SH-SY5Y (cell line): ENCODE results near the gene KCNQ1OT1.

Experiments used
- GATA2 ChIP-seq: IDR thresholded peaks from 2 replicates; pipeline ENCODE4 v1.6.1; 2011; ENCODE audit warnings: mild to moderate bottlenecking, low read depth, low read length
- GATA3 ChIP-seq: IDR thresholded peaks from 2 replicates; pipeline ENCODE4 v1.6.1; 2011; ENCODE audit warnings: low read depth, mild to moderate bottlenecking, low read length, moderate library complexity

The KCNQ1OT1 gene

DNA sequence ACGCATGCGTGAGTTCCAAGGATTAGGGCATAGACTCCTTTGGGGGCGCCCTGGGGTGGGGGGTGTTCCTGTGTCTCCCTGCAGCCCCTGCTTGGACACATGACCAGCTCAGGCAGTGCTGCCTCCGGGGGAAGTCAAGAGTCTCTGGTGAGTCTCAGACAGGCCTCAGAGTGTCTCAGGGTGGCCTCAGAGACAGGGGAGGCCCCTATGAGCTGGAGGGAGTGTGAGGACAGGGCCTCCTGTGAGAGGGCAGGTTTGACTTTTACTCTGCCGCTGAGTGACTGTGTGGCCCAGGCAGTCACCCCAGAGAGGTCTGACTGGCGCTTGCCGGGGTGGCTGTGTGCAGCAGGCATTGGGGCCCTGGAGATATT lies 41.2 kb upstream of the KCNQ1OT1 start:
- TF ChIP-seq GATA2 (no peak), GATA3 (no peak)

DNA sequence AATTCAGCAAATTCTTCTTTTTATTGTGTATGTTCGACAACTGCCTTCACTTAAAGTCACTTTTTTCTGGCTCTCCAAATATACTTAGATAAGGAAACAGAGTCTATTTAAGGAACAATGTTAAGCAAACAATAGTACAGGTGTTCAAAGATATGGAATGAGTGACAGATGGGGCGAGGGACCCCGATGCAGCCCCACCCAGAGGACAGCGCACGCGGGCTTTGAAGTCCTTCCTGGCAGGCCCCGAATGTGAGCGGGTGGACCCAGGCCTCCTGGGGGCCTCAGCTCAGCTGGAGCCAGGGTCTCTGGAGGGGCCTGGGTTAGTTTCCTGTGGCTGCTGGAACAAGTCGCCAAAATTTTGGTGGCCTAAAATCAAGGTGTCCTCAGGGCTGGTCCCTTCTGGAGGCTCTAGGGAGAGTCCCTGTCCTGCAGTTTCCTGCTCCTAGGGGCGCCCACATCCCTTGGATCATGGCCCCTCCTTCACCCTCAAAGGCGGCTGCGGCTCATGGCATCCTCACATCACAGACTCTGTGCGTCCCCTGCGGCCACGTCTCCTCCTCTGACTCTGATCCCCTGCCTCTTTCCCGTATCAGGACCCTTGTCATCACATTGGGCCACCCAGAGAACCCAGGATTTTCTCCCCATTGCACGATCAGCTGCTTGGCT lies 40.6 kb upstream of the KCNQ1OT1 start:
- TF ChIP-seq GATA2 (no peak), GATA3 (no peak)

DNA sequence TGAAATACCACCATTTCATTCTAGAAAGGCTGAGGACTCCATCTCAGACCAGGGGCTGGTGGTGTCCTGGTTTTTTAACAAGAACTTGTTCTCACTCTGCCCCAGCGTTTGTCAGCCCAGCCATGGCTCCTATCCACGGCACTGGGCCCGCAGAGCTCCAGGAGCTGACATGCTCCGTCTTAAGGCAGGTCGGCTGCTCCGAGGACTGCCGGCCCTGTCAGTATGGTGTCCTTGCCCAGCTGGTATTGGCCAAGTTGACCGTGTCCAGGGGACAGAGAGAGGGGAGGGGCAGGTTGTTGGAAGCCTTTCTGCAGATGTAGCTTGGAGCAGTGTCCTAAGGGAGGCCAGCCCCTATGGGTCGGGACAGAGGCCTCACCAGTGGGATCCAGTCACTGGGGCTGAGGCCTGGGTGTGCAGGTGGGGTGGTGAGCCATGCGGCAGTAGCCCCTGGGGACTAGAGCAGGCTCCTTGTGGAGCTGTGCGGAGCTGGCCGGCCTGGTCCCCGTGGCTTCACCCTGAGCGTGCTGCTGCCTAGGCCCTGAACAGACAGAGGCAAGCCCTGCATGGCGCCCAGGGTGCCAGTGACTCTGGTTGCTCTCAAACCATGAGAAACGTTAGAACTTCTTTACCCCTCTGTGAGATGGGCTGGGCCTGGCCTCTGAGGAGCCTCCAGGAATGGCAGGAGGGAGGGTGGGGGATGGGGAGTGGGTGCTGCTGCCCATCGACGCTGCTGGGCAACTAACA lies 39.9 kb upstream of the KCNQ1OT1 start:
- TF ChIP-seq GATA3 (no peak), GATA2 (no peak)

DNA sequence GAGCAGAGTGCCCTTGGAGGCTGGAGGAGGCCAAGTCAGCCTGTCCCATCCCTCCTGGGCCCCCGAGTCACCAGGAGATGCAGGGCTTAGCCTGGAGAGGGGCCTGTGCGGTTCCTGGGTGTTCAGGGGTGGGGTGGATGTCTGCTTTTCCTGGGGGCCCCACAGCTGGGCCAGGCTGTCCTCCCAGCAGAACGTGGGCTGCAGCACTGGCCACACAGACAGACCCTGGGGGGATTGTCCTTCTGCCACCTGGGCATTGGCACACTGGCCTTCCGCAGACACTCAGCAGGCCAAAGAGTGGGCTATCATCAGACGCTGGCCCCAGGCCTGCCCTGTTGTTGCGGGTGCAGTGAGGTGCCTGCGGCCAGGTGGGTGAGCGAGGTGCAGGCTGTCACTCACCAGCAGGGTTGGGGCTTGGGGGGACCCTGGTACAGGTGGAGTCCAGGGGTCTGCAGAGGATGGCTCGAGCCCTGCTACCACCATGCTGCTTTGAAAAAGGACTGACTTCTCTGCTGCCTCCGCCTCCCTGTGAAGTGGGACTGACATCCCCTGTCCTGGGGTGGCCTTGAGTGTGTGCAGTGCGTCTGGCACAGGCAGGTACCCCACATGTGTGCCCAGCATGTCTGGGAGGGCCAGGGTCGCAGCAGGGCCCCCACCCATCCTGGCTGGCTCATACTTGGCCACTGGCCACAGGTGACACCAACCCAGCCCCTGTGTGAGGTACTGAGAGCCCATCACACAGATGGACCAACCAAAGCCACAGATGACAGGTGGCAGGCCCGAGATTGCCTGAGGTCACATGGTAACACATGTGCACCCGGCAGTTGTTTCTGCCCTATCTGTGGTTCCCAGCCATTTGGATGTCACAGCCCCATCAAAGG lies 39.0 kb upstream of the KCNQ1OT1 start:
- TF ChIP-seq GATA3 = no peak
- no peak for TF ChIP-seq GATA2

DNA sequence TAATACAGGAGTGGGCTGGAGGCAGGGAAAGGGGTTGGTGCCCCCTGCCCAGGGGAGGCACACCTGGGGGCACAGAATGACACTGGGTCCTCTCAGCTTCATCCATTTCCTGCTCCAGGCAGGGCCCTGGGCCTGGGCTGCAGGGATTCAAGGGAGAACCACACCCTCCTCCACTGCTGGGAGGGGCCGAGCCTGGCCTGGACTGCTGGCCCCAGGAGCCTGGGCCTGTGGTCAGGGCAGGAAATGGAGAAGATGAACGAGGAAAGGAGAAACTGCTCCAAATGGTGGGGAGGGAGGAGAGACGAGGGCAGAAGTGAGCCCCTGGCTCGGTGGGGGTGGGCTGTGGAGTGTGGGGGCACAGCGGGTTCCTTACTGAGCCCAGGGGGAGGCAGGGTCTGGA lies 38.1 kb upstream of the KCNQ1OT1 start:
- TF ChIP-seq GATA3 = no peak
- no peak for TF ChIP-seq GATA2

DNA sequence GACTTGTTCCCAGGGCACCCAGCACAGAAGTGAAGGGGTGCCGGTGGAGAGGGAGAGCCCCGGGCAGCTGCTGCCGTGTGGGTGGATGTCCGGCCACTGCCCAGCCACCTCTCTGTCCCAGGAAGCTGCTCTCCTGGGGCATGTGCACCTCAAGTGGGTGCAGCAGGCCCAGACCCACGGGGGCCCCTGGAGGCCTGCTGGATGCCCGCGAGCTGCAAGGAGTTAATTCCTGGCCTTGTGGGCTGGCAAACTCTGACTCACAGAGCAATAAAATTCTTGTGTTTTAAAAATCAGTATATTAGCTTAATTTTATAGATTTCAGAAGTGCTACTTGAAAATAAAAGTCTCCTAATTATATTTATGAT lies 37.4 kb upstream of the KCNQ1OT1 start:
- TF ChIP-seq GATA2 (no peak), GATA3 (no peak)

DNA sequence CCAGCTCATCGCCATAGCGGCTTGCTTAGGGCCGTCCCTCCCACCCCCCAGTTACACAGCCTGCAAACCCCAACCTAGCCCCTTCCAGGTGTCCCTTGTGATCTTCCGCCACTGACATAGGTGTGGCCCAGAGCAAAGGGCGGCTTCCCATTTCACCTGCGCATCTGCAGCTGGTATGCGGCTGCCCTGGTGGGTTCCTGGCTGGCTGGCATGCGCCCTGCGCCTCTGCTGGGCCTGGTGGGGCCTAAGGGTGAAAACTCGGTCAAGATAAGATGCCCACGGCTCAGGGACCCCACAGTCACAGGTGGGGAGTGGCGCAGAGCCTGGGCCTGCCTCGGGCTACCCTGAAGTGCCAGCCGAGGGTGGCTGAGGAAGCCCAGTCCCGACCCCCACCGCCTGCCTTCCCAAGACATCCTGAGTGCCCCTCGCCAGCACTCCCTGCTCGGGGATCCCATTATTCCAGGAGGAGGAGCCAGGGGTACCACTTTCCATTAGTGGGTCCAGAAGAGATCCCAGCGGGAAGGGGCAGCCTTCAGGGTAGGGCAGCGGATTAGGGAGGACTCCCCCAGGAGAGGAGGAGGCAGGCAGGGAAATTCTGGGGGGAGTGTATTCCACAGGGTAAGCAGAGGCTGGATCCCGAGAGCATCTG lies 36.9 kb upstream of the KCNQ1OT1 start:
- TF ChIP-seq GATA3 (no peak), GATA2 (no peak)

DNA sequence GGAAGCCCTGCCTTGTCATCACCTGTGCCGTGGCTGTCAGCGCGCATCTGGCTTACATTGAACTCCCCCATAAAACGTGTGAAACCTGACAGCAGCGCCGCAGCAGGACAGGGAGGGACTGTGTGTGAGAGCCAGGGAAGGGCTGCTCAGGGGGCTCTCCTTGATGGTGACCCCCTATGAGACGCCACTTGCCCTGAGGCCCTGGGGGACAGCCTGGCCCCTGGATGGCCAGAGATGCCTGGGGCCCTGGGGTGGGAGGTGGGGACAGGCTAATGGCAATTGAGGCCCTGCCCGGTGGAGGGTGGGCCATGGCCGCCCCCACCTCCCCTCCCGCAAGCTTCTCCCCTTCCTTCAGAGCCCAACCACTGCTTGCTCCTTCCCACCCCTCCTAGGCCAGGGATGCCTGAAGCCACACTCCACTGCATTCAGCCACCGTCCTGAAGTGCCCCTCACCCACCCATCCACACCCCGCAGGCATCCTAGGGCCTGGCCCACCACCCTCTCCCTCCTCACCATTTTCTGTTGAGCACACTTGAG lies 35.3 kb upstream of the KCNQ1OT1 start:
- no peak for TF ChIP-seq GATA2
- no peak for TF ChIP-seq GATA3

DNA sequence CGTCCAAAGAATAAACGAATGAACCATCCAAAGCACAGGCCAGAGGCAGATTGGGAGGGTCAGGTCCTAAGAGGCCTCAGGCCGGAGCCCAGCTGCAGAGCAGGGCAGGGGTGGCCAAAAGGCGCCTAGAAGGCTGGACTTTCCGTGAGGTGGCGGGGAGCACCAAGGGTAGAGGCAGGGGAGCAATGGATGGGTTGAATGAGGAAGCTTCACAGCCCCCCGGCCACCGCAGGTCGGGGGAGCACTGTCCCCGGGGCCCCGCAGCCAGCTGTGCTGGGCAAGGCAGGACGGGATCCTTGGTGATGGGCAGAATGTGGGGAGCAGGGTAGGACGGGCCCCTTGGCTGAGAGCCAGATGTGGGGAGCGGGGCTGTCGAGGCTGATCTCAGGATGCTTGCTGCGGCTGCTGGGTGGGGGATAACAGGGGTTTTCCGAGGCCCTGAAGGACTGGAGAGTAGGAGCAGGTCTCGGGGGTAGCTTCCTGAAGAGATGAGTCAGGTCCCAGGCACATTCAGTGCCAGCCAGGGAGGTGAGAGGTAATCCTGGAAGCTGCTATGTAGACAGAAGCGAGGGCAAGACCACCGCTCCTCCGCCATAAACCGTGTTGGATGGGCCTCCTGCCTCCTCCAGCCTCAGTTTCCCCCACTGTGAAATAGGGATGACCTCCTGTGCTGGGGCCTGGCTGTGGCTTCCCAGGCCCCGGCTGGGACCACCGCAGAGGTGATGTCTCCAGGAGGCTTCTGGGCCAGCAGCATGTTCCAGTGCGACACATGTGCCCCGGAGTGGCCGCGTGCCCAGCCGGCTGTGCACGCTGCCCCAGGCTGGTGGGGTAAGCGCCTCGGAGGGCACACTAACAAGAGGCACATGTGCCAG lies 34.6 kb upstream of the KCNQ1OT1 start:
- TF ChIP-seq GATA2 (no peak), GATA3 (no peak)

DNA sequence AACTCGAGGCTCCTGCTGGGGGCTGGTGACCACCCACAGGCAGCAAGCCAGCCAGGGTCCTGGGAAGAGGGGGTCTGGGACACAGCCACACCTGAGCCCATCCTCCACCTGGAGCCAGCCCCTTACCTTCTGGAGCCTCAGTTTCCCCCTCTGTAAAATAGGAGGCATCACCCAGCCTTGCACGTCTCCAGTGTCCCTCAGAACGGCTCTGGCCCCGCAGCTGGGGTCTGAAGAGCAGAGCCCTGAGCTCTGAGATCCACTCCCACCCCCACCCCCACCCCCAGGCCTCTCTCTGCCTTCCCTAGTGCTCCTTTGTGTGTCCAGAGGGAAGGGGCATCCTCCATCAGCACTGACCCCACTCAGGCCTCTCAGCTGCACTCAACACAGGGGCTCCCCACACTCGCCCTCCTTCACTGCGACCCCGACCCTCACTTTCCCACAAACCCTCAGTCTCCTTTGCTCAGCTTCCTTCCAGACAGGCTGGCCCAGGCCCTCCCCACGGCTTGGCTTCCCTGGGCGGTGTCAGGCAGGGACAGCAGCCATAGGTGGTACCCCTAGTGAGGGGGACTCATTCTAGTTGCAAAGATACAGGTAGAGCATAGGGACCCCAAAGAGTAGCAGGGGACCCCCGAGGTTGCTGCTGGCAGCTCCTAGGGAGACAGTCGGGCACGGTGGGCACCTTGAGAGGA lies 33.3 kb upstream of the KCNQ1OT1 start:
- TF ChIP-seq GATA3 = no peak
- TF ChIP-seq GATA2 = no peak

DNA sequence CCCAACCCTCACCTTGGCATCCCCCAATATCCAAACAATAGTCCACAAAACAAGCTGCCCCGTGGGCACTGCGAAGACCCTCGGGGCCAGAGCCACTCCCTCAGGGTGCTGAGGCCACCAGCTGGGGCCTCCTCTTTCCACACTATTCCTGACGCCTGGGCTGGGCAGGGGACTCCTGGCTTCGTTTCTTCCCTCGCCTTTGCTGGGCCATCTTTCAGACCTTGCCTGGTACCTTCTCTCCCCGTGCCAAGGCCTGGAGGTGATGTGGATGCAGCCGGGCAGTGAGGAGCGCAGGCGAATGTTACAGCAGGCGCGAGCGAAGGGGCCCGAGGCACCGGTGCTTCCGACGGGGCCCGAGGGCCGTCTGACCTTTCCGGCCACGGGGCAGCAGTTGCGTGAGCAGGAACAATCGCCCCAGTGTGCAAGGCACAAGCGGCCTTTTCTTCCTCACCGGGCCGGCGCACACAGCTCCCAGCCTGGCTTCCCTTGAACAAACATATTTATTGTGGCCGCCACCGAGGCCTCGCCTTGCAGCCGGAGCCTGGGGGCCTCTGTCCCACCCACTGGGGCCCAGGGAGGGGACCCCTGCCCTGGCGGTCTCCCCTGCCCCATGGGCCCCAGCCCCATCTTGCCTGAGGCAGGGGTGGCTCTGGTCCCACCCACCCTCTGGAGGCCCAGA lies 32.6 kb upstream of the KCNQ1OT1 start:
- TF ChIP-seq GATA2 = no peak
- TF ChIP-seq GATA3 = no peak
